ENCODE data around the gene GJC2. TPM values are rescaled to one million over a fixed set of nuclear protein-coding genes. Genes with fewer than 3 reads are reported as not detected.

Gene GJC2
- polyA plus RNA-seq, 4 donors = 0.57 to 2.2 (median 0.97) TPM

DNA sequence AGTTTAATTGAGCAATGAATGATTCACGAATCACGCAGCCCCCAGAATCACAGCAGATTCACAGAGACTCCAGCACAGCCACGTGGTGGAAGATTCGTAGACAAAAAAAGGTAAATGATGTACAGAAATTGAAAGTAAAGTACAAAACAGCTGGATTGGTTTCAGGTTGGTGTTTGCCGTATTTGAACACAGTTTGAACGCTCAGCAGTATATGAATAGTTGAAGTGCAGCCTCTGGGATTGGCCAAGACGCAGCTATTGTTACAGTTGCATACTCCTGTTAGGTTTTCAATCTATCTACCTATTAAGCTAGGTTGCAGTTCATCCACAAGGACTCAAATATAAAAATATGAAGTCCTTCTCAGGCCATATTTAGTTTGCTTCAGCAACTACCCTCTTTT is 37.6 kb upstream of the GJC2 start:
- DNase-seq (ENCODE audit: low read depth in 4 of 4, low spot score in 3 of 4) = no peak

DNA sequence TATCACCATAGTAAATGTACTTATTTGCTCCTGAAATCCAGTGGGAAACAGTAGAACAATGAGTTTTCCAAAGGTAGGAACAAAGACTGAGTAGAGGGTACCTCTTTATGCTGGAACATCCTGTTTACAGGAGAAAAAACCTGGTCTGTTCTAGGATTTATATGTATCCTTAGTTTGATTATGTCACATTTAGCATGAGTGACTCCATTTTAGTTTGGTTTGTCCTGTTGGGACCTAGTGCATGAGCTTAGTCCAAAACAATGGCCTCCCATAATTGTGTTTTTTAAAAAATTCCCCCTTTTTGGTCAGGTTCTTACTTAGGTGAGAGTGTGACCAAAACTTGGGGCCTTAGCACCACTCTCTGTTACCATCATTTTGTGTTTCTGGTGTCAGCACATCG is 37.1 kb upstream of the GJC2 start:
- no peak for DNase-seq (ENCODE audit: low read depth in 4 of 4, low spot score in 3 of 4)

DNA sequence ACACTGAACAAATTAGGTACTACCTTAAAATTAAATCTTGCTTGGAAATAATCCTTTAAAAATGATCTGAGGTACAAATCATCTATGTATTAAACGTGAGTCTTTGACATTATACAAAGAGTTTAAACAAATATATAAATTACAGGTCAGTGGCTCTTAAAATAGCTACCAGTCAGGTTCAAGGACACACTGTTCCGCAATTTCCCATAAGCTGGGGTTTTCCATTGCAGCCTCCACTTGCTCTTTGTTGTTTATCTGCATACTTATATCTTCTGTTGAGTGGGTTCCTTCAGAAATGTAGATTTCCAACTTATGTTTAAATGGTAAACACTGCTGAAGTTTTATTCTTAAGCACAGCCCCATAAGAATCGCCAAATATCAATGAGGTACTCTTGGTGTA is 34.9 kb upstream of the GJC2 start:
- no peak for DNase-seq (ENCODE audit: low read depth in 4 of 4, low spot score in 3 of 4)

DNA sequence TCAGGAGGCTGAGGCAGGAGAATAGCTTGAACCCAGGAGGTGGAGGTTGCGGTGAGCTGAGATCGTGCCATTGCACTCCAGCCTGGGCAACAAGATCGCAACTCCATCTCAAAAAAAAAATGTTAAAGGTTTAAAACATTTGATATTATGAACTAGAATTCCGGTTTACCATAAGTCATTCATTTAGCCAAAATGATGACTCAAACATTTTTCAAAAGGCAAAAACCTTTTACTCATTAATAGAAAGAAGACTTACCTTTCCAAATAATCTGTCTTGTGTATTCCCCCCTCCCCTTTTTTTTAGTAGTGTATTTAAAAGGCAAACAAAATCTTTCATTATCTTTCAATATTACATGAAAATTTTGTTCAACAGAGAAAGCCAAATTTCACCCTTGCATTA is 32.4 kb upstream of the GJC2 start:
- no peak for DNase-seq (ENCODE audit: low read depth in 4 of 4, low spot score in 3 of 4)

DNA sequence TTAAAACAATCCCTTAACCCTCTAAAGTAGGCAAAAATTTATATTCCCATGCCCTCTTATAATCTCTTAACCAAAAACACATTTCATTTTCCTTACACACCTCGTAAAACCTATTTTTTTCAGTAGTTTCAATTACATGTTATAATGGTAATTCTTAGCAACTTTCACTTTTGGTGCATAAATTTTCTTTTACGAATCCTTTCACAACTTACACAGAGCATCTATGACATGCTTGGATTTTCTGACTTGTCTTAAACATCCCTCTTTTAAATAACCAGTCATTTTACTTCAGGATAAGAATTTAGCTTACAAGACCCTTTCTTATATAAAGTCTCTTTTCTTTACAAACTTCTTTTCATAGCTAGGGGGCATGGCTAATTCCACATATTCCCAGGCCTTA is 31.7 kb upstream of the GJC2 start:
- no peak for DNase-seq (ENCODE audit: low read depth in 4 of 4, low spot score in 3 of 4)

DNA sequence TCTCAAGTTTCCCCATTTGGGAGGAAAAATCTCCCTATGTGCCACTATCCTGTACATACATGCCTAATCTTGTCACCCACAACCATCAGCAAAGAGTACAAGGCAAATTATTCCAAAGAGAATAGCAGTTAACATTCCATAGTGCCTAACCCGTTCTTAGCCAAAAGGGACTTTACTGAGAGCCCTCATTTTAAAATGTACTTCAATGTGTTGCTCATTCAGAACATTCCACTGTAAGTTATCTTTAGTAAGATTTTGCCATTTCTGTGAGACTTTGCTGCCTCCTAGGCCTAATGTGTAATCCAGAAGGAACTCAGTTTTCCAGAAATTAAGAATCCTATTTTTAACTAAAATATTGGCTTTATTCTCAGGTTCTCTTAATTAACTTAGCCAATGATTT is 29.4 kb upstream of the GJC2 start:
- no peak for DNase-seq (ENCODE audit: low read depth in 4 of 4, low spot score in 3 of 4)

DNA sequence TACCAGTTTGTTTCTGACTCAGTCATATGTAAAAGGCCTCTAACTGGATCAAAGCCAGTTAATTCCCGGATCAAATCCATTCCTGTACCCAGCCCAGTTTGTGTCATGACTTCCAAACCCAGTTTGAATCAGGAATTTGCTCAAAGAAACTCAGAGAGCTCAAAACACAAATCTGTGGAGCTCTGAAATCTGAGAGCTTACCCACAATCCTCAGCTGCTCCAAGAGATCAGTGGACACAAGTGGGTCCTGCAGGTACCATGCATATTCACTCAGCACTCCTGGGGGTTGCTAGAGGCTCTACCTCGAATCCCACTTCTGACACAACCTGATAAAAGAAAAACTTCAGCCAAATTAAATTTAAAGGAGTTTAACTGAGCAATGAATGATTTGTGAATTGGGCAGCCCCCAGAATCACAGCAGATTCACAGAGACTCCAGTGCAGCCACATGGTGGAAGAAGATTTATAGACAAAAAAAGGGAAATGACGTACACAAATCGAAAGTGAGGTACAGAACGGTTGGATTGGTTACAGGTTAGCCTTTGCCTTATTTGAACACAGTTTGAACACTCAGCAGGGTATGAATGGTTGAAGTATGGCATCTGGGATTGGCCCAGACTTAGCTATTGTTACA is 28.8 kb upstream of the GJC2 start:
- DNase-seq (ENCODE audit: low read depth in 4 of 4, low spot score in 3 of 4) = no peak

DNA sequence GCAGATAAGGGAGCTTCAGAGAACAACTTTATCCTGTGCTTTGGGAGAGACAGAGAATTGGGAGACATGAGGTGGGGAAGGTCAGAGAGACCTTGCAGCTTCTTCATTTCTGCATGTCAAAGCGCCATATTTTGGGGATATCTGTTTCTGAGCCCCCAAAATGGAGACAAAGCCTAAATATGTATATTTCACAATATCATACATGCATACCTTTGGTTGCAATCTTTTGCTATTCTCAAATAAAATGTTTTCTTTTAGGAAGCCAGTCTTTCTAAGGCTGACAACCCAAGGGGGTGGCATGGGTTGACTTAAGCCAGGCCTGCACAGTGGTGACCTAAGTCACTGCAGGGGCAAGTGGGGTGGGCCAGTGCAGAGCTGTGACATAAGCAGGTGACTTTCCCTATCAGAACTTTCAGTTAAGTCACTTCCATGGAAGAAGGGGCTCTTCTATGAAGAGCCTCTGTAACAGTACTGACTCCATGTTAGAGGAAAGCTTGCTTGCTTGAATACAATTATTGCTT is 26.7 kb upstream of the GJC2 start:
- DNase-seq (ENCODE audit: low read depth in 4 of 4, low spot score in 3 of 4) = no peak

DNA sequence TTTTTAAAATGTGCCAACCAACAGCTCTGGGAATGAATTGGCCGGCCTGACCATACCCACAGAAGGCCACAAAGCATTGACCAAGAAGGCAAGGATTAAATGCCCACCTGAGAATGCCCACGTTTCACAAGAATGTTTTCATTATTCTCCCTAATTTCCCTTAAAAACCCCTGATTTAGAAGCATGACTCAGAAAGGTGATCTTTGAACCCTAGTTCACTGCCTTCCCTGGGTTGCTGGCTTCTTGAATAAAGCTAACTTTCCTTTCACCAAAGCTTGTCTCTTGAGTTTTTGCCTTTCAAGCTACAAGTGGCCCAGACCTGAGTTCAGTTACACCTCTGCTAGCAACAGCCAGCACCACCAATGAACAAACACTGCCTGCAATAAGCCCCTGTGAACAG is 26.2 kb upstream of the GJC2 start:
- no peak for DNase-seq (ENCODE audit: low read depth in 4 of 4, low spot score in 3 of 4)

DNA sequence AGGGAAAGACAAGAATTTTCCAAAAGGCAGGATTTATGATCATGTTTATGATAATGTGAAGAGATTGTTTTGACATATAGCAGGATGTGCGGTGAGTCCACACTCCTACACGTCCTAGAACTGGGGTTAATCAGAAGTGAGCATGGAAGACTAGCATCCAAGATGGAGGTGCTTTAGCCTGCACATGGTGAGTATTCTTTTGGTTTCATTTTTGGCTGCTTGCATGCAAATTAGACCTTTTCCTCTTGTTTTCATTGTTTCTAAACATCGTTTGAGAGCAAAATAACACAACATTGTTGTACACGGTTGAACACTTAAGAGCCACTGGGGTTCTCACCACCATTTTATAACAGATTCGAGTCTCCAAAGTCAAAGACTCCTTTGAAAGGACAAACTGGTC is 24.5 kb upstream of the GJC2 start:
- no peak for DNase-seq (ENCODE audit: low read depth in 4 of 4, low spot score in 3 of 4)

DNA sequence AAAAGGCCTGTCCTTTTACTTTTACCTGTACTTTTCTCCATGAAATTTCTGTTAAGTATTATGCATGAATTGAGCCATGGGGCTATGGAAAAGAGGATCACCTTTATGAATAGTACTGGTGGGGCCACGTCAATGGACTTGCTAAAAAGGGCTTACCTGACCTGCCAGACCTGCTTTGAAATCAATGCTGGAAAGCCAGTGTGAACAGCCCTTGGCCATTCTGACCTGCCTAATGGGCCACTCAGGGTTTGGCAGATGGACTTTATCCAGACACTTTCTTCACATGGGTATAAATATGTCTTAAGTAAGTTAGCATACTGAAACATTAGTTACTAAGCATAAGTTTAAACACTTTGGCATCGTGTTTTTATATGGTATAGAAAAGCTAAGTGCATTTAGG is 18.0 kb upstream of the GJC2 start:
- no peak for DNase-seq (ENCODE audit: low read depth in 4 of 4, low spot score in 3 of 4)

DNA sequence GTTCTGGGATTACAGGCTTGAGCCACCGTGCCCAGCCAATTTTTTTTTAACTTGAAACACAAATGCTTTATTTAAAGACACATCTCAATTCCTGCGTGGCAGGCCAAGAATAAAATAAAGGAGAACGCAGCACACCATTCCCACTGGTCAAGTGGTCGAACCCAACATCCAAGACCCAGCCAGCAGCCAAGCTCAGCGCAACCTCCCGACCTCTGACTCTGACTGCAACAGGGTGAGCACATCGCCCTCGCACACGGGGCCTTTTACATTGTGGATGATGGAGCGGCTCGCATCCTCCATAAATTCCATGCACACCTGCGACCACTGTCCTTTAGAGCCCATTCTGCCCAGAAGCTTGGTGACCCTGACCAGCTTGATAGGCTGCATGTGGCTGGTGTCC is 15.1 kb upstream of the GJC2 start:
- no peak for DNase-seq (ENCODE audit: low read depth in 4 of 4, low spot score in 3 of 4)

DNA sequence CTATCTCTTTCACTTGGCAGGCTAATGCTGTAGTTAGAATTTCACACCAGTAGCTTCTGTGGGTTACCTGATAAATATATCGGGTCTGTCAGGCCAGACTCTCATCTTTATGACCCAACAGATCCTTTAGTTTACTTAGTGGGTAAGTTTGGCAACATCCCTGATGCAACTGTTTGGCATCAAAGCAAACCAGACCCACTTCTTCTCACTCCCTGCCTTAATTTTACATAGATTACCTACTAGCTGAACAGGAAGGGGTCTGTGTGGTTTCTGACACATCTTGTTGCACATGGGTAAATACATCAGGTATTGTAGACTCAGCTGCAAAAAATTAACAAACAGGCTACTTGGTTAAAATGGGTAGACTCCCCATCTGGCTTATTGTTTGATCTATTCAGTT is 12.8 kb upstream of the GJC2 start:
- no peak for DNase-seq (ENCODE audit: low read depth in 4 of 4, low spot score in 3 of 4)

DNA sequence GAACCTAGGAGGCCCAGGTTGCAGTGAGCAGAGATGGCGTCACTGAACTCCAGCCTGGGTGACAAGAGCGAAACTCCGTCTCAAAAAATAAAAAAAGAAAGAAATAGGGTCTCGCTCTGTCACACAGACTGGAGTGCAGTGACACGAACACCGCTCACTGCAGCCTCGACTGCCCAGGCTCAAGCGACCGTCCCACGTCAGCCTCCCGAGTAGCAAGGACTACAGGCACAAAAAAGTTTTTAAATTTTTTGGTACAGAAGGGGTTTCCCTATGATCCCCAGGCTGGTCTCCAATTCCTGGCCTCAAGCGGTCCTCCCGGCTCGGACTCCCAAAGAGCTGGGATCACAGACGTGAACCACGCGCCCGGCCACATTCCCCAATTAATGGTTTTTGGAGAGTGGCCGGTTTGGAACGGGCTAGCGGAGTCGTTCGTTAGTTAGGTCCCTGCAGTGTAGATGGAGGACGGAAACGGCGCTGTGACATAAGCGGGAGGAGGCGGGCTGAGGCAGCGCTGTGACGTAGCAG is 10.3 kb upstream of the GJC2 start:
- no peak for DNase-seq (ENCODE audit: low read depth in 4 of 4, low spot score in 3 of 4)

DNA sequence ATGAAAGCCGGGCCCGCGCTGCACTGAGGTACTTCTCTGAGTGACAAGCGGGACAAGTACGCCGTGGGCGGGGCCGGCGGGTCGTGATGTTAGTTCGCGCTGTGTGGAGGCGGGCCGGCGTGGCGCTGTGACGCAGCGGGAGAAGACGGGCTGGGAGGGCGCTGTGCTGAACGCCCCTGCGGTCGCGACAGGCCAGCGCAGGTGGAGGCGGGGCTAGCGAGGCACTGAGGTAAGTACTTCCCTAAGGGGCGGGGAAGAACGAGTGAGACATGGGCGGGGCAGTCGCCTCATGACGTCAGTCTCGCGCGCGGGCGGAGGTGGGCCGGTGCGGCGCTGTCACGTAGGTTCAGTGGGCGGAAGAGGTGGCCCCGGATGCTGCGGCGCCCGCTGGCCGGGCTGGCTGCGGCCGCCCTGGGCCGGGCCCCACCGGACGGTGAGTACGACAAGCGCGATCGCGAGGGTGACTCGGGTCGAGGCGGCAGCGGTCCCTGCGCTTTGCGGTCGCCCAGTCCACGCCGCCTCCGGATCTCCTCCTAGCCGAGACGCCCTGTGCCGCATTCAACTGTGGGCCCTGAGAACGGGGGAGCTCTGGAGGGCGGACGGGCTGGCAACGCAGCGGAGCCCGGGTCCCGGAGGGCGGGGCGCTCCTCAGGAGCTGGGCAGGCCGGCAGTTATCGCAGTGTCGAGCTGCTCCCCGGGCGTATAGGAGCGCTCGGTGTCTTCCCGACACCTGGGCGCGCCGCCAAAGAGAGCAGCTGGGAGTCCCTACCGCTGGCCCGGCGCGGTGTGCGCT is 9.6 kb upstream of the GJC2 start, which contains the start of gene GUK1:
Gene GUK1, plus strand, starts transcription at position 349 of the 793 bp plus-strand sequence. Its CDS starts 24 bp downstream, at position 373.
- DNase-seq (ENCODE audit: low read depth in 4 of 4, low spot score in 3 of 4) = peak; percentile 92 to 95 (median 94)

DNA sequence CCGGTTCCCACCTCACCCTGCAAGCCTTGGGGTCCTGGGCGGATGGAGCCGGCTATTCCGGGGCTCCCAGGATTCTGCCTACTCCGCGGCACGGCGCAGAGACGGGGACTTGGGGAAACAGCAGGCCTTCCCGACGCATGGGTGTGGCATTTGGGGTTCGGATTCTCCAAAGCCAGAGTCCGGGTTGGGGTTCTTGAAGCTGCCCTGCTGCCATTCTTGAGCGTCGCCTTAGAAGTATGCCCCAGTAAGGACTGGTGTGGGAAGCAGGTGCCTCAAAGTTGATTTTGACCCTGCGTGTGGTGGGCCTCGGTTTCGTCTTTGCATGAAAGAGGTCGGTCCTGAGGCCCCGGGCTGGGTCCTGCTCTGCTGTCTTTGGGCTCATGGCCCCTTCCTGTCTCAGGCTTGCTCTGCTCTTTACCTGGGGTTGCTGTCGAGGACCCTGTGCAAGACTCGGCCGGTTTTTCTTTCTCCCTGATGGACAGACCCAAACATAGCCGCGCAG is 9.0 kb upstream of the GJC2 start:
- DNase-seq (ENCODE audit: low read depth in 4 of 4, low spot score in 3 of 4) = no peak

DNA sequence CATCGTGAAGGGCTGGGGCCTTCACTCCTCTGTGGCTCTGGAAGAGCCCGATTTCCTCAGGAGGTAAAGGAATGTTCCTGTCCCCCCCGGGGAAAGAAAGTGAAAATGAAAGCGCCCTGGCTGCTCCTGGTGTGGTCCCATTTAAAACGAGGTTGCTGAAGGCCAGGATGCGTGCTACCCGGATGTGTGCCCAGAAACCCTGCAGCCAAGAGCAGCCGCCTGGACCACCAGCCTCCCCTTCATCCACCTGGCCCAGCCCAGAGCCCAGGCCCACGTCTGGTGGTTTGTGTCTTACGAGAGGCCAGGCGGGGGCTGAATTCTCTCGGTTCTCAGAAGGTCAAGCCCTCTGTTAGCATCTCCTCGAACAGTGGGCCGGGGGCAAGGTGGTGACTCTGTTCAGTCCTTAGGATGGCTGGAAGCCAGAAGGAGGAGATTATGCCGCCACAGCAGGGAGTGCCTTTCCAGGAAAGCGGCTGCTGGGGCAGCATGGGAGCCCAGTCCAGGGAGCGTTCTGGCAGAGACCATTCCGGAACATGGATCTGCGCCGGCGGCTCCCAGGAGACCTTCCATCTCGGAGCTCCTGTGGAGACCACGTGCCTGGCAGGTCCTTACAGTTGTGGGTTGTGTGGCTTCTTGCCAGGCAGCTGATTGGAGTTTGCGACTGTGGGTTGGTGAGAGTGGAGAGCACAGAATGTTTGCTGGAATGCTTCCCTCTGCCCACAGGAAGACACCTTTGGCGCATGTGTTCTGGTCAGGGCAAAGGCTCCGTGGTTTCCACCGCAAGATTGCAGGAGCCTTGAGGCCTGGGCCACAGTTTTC is 8.3 kb upstream of the GJC2 start:
- no peak for DNase-seq (ENCODE audit: low read depth in 4 of 4, low spot score in 3 of 4)

DNA sequence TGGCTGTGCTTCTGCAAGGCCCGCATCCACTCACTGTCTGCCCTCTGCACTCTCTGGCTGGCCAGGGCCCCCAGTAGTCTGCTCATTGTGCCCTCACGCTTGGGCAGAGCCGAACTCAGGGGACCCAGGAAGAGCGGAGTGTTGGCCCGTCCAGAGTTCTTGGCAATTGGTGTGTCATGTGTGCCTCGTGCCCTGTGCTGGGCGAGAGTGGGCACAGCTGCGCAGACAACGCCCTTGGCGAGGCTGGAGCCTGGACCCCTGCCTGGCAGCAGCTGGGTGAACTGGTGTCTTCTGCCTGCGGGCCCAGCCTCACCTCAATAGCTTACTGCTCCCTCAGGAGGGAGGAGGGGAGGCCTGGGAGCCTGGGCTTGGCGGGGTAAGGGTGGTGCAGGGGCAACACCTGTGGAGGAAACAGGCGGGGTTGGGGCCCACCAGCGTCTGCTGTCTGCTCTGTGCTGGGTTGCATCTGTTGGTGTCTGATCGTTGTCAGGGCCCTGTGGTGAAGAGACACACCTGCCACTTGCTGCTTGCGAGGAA is 7.5 kb upstream of the GJC2 start:
- DNase-seq (ENCODE audit: low read depth in 4 of 4, low spot score in 3 of 4) = no peak

DNA sequence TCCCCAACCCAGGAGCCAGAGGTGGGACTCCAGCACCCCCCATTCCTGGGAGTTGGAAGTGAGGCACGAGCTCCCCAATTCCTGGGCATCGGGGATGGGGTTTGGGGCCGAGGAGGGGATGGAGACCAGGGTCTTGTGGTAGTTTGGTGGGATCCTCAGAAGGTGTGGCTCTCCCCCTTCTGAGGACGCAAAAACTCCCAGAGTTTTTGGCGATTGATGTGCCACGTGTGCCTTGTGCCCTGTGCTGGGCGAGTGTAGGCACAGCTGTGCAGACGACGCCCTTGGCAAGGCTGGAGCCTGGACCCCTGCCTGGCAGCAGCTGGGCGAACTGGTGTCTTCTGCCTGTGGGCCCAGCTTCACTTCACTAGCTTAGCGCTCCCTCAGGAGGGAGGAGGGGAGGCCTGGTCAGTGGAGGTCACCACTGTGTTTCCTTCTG is 7.0 kb upstream of the GJC2 start:
- DNase-seq (ENCODE audit: low read depth in 4 of 4, low spot score in 3 of 4) = no peak

DNA sequence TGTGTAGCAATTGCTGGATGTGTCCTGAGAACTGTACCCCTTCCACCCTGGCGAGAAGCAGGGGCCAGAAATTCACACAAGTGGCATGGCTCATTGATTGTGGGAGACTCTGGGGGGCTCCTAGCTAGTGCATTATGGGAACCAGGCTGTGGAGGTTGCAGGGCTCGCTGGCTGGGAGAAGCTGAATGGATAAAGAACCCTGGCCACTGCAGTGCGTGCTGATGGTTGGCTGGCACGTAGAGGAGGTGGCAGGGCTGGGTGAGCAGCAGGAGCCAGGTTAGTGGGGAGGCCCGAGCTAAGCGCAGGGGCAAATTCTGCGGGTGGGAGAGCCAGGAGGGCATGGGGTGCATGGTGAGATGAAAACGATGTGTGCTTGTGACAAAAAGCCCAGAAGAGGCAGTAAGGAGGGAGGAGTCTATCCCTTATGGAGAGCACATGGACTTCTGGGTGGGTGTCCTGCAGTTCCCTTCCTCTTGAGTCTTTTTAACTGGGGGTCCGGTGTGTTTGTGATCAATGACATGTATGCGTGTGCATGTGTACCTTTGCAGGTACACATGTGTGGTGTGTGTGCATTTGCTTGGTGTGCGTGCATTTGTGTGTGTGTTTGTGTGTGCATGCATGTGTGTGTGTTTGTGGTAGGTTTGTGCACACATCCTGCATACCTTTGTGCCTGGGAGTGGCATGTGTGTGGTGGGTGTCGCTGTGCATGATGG is 6.1 kb upstream of the GJC2 start:
- DNase-seq (ENCODE audit: low read depth in 4 of 4, low spot score in 3 of 4) = no peak
